HG02884 (cell line): ENCODE measurements around the gene WNK2.
"Not testable (repeated sequence)": the region's sequence is repeated elsewhere in the genome, so short reads cannot be mapped to it uniquely, and the experiment has no call there.

Experiments used
- ATAC-seq: cut with Tn5 transposase; IDR thresholded peaks from one replicate; pipeline ENCODE4 v1.9.1; 2021; ENCODE audit warnings: mild to moderate bottlenecking, moderate library complexity; ENCODE audit not compliant: unreplicated experiment

The WNK2 gene

GRCh38 chr9:93324191-93324834, 140.4 kb downstream of the WNK2 start:
- ATAC-seq, result no peak

GRCh38 chr9:93325307-93326035, 141.5 kb downstream of the WNK2 start:
- ATAC-seq, result no peak

GRCh38 chr9:93326056-93326455, 142.1 kb downstream of the WNK2 start:
- no peak for ATAC-seq

GRCh38 chr9:93326654-93327053, 142.7 kb downstream of the WNK2 start:
- no peak for ATAC-seq

GRCh38 chr9:93329629-93330280, 145.8 kb downstream of the WNK2 start:
- ATAC-seq, result no peak

GRCh38 chr9:93332317-93332716, 148.4 kb downstream of the WNK2 start:
- no peak for ATAC-seq

GRCh38 chr9:93336720-93337119, 152.8 kb downstream of the WNK2 start:
- ATAC-seq, result no peak

- ATAC-seq, result not testable (repeated sequence)
Measured at GRCh38 chr9:93338196-93338595, 154.3 kb downstream of the WNK2 start.

GRCh38 chr9:93340091-93340490, 156.2 kb downstream of the WNK2 start:
- ATAC-seq, result no peak

GRCh38 chr9:93341820-93342219, 157.9 kb downstream of the WNK2 start:
- not testable (repeated sequence) for ATAC-seq

GRCh38 chr9:93342428-93342827, 158.5 kb downstream of the WNK2 start:
- not testable (repeated sequence) for ATAC-seq

- ATAC-seq, result no peak
Measured at GRCh38 chr9:93343663-93344062, 159.7 kb downstream of the WNK2 start.

- ATAC-seq, result no peak
Measured at GRCh38 chr9:93345643-93346230, 161.8 kb downstream of the WNK2 start.

GRCh38 chr9:93346231-93347112, 162.5 kb downstream of the WNK2 start:
- no peak for ATAC-seq

- ATAC-seq, result not testable (repeated sequence)
Measured at GRCh38 chr9:93347371-93347975, 163.5 kb downstream of the WNK2 start.

GRCh38 chr9:93353413-93354310, 169.7 kb downstream of the WNK2 start:
- ATAC-seq, result not testable (repeated sequence)

- ATAC-seq, result no peak
Measured at GRCh38 chr9:93354451-93354850, 170.5 kb downstream of the WNK2 start.

- no peak for ATAC-seq
Measured at GRCh38 chr9:93355827-93356226, 171.9 kb downstream of the WNK2 start.

- no peak for ATAC-seq
Measured at GRCh38 chr9:93357649-93358048, 173.7 kb downstream of the WNK2 start.
